ENCODE data around the gene NKD2. TPM values are rescaled to one million over a fixed set of nuclear protein-coding genes. Genes with fewer than 3 reads are reported as not detected.
"Not testable (repeated sequence)": the region's sequence is repeated elsewhere in the genome, so short reads cannot be mapped to it uniquely, and the experiment has no call there.

NKD2 gene
- total and polyA plus RNA-seq, 12 donors, result 0.22 to 32.8 (median 10.8) TPM

DNA sequence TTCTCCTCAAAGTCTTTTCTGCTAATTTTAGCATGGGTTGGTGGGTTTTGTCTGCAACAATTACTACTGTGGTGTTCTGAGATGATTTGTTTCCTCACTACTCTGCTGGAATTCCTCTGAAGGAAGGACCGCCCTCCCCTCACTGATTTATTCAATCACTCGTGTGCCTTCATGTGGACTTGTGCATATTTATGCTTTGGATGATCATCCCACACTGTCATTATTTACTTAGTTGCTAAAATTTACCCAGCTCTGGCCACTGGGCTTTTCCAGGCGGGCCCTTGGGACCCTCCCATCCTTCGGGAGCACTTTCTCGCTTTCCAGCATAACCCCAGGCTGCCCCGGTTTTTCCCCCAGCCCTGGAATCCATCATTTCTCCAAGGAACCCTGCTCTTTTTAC, 41.7 kb upstream of the NKD2 start:
- Histone ChIP-seq H3K36me3 (replicated peaks in 1 of 2) (no peaks in the 10 kb centered on the region), H3K4me1 (replicated peaks in 1 of 2) (no peaks in the 10 kb centered on the region), H3K9me3 (replicated peaks in 1 of 3) (no peaks in the 10 kb centered on the region), H3K27me3 (peaks cover 8% of the 10 kb centered on the region), H3K27ac (no peak overlapping the region), H3K4me3 (no peak overlapping the region)
- TF ChIP-seq POLR2A (IDR thresholded peaks at IDR 0.05), result no peak
- TF ChIP-seq, protein P1, sequence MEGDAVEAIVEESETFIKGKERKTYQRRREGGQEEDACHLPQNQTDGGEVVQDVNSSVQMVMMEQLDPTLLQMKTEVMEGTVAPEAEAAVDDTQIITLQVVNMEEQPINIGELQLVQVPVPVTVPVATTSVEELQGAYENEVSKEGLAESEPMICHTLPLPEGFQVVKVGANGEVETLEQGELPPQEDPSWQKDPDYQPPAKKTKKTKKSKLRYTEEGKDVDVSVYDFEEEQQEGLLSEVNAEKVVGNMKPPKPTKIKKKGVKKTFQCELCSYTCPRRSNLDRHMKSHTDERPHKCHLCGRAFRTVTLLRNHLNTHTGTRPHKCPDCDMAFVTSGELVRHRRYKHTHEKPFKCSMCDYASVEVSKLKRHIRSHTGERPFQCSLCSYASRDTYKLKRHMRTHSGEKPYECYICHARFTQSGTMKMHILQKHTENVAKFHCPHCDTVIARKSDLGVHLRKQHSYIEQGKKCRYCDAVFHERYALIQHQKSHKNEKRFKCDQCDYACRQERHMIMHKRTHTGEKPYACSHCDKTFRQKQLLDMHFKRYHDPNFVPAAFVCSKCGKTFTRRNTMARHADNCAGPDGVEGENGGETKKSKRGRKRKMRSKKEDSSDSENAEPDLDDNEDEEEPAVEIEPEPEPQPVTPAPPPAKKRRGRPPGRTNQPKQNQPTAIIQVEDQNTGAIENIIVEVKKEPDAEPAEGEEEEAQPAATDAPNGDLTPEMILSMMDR (IDR thresholded peaks at IDR 0.05), result no peak
- 81 to 84% (median 83%) methylated on average over 6 of the region's 6 CpGs for WGBS, 4 donors
- DNase-seq, result no peak
- intact Hi-C loops (cut with DNase I), result no loop called here

DNA sequence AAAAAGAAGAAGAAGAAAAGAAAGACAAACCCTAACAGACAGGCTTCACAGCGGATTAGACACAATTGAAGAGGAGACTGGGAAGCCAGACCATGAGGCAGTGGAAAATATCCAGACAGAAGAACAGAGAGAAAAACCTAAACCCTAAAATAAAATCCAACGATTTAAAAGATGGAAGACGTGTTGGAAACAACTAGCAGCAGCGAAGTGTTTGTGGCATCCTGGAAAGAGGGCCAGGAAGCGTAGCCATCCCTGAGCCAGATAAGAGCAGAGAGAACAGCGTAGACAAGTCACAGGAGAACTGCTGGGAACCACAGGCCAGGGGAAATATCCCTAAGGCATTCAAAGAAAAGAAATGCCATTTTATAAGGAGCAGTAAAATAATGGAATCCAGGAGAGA, 39.7 kb upstream of the NKD2 start:
- Histone ChIP-seq H3K4me3 (no peak overlapping the region), H3K27me3 (peaks cover 8% of the 10 kb centered on the region), H3K27ac (no peak overlapping the region), H3K36me3 (replicated peaks in 1 of 2) (no peaks in the 10 kb centered on the region), H3K9me3 (replicated peaks in 1 of 3) (no peaks in the 10 kb centered on the region), H3K4me1 (replicated peaks in 1 of 2) (no peaks in the 10 kb centered on the region)
- DNase-seq, result no peak
- TF ChIP-seq, protein P1 (IDR thresholded peaks at IDR 0.05), result no peak
- TF ChIP-seq POLR2A (IDR thresholded peaks at IDR 0.05), result no peak
- 64 to 71% (median 66%) methylated on average over 6 of the region's 6 CpGs for WGBS, 4 donors
- intact Hi-C loops (cut with DNase I), result no loop called here

DNA sequence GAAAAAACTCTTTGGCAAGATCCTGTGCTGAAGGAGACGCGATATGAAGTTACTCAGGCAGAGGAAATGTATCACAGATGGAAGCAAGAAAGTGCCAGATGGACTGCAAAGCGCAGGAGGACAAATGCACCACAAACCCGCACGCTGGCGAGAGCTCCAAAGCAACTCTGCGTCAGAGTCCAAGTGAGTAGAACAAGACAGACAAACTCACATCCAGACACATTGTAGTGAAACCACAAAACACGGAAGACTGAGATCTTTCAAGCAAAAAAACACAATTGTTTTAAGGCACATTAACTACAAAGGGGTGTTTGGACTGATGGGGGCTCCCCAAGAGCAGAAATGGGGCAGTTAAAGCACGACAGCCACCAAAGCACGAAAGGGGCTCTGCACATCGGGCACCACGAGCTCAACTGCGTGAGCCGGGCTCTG, 39.2 kb upstream of the NKD2 start:
- peak in 1 of 7 donors; percentile 47 for DNase-seq
- H3K4me3 ChIP-seq, result no peak overlapping the region

DNA sequence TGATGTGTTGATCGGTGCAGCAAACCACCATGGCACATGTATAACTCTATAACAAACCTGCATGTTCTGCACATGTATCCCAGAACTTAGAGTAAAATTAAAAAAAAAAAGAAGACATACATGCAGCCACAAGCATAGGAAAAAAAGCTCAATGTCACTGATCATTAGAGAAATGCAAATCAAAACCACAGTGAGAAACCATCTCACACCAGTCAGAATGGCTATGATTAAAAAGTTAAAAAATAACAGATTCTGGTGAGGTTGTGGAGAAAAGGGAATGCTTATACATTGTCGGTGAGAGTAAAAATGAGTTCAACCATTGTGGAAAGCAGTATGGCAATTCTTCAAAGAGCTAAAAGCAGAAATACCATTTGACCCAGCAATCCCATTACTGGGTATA, 36.0 kb upstream of the NKD2 start:
- H3K36me3 ChIP-seq (replicated peaks in 1 of 2); H3K4me3 ChIP-seq; DNase-seq; H3K27me3 ChIP-seq; intact Hi-C loops (cut with DNase I); H3K27ac ChIP-seq; H3K4me1 ChIP-seq (replicated peaks in 1 of 2); H3K9me3 ChIP-seq (replicated peaks in 1 of 3): not testable (repeated sequence)
- 89 to 100% (median 93%) methylated on average over 2 of the region's 2 CpGs for WGBS, 4 donors

More for the DNA sequence above, 39.2 kb upstream of the NKD2 start:
- Histone ChIP-seq H3K4me1 (replicated peaks in 1 of 2) (no peaks in the 10 kb centered on the region), H3K27me3 (peaks cover 8% of the 10 kb centered on the region), H3K36me3 (replicated peaks in 1 of 2) (no peaks in the 10 kb centered on the region), H3K9me3 (replicated peaks in 1 of 3) (no peaks in the 10 kb centered on the region), H3K27ac (no peak overlapping the region)
- intact Hi-C loops (cut with DNase I), result no loop called here
- WGBS, 4 donors, result 67 to 73% (median 71%) methylated on average over 14 of the region's 14 CpGs
- TF ChIP-seq POLR2A (IDR thresholded peaks at IDR 0.05), result no peak
- TF ChIP-seq, protein P1 (IDR thresholded peaks at IDR 0.05), result no peak

All from adrenal gland (tissue), 12 donors.